GM21447 (cell line): ENCODE data around the gene SLC52A1.
A peak's percentile ranks its signal among the peaks of the same experiment; 100 is the strongest.
"Not testable (repeated sequence)": the region's sequence is repeated elsewhere in the genome, so short reads cannot be mapped to it uniquely, and the experiment has no call there.

Source experiments
- ATAC-seq: cut with Tn5 transposase; IDR thresholded peaks from one replicate; pipeline ENCODE4 v1.9.1; 2021; ENCODE audit not compliant: unreplicated experiment

The SLC52A1 gene

DNA sequence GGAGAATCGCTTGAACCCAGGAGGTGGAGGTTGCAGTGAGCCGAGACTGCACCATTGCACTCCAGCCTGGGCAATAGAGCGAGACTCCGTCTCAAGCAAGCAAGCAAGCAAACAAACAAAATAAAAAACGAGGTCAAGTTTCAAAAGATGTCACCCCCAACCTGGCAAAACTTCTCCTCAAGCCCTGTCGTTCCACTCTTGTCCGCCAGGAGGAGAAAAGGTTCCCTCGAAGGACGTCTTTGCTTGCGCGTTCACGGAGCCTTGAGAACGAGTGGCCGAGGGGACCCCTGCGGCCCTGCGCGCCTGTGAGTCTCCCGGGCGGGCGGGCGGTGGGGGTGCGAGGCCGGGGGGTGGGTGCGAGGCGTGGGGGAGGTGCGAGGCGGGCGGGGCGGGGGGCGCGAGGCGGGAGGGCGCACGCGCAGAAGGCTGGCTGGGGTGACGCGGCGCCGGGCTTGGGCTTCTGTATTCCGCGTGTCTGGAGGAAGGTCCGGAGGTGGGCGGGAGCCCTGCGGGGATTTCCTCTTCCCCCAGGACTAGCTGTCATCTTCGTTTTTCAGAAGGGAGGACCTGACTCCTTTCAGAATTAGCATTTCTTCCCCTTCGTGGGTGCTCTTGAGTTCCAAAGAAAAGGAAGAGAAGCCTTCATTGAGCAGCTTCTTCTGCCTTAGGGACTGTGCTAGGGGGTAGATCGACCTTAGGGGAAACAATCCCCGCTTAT is 3.7 kb downstream of the SLC52A1 start:
- ATAC-seq = peak; percentile 63

DNA sequence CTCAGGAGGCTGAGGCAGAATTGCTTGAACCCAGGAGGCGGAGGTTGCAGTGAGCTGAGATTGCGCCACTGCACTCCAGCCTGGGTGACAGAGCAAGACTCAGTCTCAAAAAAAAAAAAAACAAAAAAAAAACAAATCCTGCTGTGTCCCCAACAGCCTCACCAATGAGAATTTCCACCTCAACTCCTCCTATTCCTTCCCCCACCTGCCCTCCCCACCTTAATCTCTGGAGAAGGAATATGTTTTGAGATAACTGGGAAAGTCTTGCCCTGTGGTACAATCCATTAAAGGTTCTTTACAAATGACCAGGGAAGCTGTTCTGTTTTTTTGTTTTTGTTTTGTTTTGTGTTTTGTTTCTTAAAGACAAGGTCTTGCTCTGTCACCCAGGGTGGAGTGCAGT is 5.1 kb downstream of the SLC52A1 start:
- ATAC-seq = not testable (repeated sequence)

DNA sequence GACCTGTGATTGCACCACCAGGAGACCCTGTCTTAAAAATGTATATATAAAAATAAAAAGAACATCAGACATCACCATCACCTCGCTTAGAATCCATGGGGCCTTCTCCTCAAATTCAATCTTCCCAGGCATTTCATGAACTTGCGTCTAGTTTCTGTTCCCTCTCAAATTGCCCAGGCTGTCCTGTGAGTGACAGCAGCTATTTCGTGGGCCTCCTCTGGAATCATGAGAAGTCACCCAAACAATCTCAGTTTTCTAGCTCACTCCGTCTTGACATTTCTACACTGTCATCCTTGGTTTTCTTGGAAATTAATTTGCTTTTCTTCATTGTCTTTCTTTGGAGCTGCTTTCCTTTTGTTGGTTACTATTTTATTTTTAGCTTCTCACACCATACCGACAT is 7.3 kb downstream of the SLC52A1 start:
- no peak for ATAC-seq

DNA sequence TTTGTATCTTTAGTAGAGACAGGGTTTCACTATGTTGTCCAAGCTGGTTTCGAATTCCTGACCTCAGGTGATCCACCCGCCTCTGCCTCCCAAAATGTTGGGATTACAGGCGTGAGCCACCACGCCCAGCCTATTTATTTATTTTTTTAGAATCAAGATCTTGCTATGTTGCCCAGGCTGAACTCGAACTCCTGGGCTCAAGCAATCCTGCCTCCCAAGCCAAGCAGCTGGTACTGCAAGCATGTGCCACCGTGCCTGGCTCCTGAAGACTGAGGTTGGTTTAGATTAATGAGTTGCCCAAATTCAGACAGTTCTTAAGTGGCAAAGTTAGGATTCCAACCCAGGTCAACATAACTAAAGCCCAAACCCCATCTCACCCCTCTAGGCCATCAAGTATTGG is 7.9 kb downstream of the SLC52A1 start:
- ATAC-seq = no peak

DNA sequence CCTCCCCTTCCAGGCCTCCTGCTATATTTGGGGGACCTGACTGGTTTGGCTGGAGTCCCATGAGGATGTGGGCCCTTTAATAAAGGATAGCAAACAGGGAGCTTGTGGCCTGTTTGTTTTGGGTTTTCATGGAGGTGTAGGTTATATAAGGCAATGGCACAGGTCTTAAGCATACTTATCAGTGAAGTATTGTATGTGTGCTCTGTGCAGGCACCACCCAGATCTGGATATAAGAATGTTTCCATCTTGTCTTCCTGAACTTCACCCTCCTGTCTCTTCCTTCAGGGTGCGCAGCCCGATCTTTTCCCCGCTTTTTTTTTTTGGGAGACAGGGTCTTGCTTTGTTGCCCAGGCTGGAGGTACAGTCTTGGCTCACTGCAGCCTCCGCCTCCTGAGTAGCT is 10.6 kb downstream of the SLC52A1 start:
- no peak for ATAC-seq

DNA sequence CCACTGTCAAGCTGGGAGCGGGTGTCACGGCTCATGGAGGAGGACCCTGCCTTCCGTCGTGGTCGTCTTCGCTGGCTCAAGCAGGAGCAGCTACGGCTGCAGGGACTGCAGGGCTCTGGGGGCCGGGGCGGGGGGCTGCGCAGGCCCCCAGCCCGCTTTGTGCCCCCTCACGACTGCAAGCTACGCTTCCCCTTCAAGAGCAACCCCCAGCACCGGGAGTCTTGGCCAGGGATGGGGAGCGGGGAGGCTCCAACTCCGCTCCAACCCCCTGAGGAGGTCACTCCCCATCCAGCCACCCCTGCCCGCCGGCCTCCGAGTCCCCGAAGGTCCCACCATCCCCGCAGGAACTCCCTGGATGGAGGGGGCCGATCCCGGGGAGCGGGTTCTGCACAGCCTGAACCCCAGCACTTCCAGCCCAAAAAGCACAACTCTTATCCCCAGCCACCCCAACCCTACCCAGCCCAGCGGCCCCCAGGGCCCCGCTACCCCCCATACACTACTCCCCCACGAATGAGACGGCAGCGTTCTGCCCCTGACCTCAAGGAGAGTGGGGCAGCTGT is 11.6 kb downstream of the SLC52A1 start:
- no peak for ATAC-seq

DNA sequence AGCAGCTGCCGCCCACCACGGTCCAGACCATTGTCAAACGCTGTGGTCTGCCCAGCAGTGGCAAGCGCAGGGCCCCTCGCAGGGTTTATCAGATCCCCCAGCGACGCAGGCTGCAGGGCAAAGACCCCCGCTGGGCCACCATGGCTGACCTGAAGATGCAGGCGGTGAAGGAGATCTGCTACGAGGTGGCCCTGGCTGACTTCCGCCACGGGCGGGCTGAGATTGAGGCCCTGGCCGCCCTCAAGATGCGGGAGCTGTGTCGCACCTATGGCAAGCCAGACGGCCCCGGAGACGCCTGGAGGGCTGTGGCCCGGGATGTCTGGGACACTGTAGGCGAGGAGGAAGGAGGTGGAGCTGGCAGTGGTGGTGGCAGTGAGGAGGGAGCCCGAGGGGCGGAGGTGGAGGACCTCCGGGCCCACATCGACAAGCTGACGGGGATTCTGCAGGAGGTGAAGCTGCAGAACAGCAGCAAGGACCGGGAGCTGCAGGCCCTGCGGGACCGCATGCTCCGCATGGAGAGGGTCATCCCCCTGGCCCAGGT is 13.0 kb downstream of the SLC52A1 start:
- ATAC-seq = no peak

DNA sequence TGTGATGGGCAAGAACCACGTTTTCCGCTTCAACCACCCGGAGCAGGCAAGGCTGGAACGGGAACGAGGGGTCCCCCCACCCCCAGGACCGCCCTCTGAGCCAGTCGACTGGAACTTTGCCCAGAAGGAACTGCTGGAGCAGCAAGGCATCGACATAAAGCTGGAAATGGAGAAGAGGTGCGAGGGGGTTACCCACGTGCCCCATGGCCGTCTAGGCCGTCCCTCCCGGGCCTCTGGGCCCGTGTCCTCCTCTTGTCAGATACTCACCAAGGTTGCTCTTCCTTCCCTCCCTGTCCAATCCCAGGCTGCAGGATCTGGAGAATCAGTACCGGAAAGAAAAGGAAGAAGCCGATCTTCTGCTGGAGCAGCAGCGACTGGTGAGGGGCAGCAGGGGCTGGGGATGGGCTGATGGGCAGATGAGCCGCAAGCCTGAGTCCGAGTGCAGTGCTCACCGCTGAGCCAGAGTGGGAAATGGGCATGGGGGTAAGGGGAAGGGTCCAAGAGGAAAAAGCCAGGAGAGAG is 14.7 kb downstream of the SLC52A1 start:
- no peak for ATAC-seq

DNA sequence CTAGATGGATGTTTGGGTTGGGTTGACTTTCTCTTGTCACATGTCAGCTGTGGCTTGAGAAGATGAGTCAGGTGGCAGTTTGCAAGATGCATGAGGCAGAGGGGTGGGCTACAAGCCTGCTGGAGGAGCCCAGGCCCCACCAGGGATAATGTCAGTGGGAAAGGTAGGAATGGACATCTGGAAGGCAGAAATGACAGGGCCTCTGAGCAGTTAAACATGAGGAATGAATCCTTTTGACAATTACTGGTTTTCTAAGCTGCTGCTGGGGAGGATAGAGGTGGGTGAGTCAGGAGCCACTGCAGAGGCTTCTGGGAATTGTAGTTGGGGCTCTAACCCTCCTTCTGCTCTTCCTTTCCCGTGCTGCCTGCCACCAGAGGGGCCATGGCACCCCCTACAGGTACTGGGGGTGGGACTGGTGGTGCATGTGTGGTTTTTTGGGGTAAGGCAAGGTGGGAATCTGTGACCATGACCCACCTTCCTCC is 15.7 kb downstream of the SLC52A1 start:
- no peak for ATAC-seq

DNA sequence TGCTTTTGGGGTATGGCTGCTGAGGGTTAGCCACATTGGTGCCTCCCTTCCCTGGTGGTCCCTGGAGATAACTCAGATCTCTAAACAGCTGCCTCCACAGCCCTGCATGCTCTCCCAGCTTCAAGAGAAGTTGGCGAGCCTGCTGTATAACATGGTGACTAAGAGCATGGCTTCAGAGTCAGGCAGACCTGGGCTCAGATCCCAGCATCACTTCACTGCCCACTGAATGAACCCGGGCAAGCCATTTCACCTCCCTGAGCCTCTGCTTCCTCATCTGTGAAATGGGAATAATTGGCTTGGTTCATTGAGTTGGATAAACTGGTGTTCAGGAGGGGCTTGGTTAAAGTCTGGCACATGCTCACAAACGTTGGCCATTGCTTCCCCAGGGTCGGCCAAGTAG is 20.9 kb downstream of the SLC52A1 start:
- no peak for ATAC-seq

DNA sequence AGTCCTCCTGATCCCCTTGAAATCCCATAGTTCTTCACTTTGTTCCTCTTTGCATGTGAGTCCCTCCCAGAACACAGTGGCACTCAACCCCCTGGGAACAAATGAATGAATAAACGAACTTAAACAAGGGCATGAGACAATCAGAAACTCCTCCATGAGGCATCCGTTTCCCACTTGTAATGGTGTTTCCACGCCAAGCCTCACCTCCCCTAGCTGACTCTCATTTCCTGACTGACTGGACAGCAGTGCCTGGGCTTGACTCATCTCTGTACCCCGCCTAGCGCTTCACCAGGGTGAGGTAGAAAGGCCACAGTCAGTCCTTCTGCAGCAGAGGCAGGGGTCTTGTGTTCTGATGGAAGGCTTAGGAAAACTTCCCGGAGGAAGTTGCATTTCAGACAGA is 23.3 kb downstream of the SLC52A1 start:
- peak; percentile 56 for ATAC-seq

DNA sequence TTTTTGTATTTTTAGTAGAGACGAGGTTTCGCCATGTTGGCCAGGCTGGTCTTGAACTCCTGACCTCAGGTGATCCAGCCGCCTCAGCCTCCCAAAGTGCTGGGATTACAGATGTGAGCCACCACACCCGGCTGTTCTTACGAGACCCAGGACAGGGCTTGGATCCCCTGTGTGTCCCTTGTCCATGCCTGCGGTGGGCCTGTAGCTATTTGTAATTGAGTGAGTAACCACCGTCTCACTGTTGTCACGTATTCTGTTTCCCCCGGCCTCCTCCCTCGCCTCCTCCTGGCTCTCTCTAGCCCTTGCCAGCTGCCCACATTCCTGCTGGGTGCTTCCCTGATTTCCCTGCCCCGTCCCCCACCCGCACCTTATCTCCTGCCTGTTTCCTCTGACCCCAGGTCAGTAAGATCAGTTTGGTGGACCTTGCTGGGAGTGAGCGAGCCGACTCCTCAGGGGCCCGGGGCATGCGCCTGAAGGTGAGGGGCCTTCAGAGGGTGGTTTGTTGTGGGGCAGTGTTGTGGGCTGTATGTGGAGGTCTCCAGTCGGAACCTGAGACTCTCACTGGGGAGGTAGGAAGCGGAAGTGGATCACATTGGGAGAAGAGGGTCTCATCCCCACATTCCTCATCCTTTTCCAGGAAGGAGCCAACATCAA is 31.9 kb downstream of the SLC52A1 start:
- ATAC-seq = no peak

DNA sequence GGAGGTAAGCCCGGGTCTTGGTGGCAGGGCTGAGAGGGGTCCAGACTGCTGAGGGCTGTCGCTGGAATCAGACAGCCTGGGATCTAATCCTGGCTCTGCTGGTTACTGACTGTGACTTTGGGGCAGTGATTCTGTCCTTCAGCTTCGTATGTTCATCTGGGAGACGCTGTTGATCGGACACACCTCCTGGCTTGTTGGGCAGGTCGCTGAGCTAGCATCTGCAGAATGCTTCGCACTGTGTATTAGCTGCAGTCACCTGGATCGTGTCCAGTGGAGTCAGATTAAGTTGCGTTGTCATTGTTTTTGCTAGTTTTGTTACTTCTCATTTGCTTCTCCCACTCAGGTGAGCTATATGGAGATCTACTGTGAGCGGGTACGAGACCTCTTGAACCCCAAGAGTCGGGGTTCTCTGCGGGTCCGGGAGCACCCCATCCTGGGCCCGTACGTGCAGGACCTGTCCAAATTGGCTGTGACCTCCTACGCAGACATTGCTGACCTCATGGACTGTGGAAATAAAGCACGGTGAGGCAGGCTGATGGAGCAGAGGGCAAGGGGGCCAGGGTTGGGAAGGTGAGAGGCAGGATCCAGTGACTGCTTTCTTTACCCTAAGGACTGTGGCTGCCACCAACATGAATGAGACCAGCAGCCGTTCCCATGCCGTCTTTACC is 33.0 kb downstream of the SLC52A1 start:
- no peak for ATAC-seq

DNA sequence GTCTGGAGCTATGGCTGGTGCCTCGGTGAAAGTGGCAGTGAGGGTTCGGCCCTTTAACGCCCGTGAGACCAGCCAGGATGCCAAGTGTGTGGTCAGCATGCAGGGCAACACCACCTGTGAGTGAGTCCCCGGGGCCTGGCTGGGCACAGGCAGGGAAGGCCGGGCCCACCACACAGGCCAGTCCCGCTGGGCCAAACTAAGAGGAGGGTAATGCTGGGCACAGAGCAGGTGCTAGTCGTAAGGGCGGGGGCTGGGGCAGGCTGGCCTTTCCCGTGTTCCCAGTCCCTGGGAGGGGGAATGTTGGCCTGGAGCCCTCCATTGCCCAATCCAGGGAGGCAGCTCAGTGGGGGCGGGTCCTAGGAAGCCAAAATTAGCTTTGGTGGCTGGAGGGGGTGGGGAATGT is 35.0 kb downstream of the SLC52A1 start:
- ATAC-seq = no peak

DNA sequence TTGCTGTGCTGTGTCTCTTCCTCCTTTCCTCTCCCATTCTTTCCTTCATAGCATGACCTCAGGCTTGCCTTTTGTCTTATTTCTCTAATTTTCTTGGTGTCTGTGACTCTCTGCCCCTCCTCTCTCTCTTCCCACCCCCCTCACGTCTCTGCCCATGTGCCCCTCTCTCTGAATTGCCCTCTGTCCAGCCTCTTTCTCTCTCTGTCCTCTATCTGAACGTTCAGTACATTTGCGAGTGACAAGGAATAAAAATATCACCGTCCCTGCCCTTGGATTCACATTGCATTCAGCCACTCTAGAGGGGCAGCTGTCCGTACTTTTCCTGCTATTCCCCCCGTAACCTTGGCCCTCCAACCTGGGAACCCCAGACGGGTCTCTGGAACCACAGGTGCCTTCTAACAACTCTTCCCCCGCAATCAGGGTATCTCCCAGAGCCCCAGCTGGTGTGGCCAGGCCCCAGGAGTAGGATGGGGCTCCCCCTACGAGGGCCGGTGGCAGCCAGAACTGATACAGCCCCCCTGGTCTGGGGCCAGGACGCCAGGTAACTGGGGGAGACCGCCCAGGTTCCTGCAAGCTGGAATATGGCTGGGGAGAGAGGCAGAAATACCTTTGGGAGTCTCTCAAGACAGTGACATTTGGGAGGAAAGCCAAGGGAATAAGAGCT is 35.7 kb downstream of the SLC52A1 start:
- no peak for ATAC-seq

DNA sequence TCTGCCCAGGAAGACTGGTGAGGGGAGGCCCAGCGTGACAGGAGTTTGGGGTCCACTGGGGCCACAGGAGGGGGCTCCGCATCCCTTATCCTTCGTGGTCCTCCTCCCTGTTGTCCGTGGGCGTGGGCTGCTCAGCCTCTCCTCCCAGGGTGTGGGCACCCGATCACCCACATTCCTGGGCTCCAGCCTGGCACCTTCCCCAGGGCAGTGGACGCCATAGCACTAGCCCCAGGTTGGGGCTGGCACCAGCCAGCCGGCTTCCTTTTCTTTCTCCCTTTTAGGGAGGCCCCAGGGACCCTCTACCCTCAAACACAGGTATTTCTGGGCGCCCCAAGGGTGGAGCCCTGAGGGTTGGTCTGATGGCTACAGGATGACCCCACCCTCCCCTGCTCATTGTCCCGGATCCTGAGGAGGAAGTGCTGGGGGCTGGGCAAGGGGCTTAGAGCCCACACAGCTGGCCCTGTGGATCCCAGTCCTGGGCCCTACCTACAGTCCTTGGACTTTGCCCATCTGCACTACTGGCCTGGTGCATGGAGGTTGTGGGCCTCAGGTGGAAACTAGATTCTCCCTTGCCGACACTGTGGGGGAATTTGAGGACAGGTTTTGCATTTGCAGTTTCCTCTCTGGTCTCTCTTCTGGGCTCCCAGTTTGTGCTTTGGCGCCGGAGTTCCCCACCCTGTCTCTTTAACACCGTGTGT is 36.3 kb downstream of the SLC52A1 start:
- no peak for ATAC-seq

DNA sequence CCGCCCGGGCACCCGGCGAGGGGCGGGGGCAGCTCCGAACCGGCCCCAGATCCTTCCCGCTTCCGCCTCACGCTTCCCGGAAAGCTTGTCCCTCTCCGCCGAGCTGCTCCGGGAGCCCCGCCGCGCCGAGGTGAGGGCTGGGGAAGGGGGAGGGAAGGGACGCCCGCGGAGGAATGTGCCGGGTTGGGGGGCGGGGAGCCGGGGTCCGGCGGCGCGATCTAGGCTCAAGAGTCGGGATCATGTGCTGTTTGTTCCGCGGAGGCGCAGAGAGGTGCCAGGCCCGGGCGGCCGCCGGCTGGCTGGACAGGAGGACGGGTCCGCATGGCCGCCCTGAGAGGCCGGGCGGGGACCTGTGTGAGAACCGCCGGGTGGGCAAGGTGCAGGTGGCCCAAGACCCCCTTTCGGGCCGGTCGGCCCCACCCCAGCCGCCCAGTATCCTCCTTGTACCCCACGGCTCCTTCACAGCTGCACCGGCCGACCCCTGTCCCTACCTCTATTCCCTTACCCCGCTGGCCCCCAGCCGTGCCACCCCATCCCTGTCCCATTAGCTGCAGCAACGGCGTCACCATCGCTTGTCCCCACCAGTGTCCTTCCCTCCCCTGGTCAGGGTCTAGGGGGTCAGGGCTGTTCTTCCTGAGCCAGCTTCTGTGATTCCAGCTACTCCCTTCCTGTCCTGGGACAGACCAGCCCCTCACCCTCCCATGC is 37.0 kb downstream of the SLC52A1 start:
- peak; percentile 12 for ATAC-seq

DNA sequence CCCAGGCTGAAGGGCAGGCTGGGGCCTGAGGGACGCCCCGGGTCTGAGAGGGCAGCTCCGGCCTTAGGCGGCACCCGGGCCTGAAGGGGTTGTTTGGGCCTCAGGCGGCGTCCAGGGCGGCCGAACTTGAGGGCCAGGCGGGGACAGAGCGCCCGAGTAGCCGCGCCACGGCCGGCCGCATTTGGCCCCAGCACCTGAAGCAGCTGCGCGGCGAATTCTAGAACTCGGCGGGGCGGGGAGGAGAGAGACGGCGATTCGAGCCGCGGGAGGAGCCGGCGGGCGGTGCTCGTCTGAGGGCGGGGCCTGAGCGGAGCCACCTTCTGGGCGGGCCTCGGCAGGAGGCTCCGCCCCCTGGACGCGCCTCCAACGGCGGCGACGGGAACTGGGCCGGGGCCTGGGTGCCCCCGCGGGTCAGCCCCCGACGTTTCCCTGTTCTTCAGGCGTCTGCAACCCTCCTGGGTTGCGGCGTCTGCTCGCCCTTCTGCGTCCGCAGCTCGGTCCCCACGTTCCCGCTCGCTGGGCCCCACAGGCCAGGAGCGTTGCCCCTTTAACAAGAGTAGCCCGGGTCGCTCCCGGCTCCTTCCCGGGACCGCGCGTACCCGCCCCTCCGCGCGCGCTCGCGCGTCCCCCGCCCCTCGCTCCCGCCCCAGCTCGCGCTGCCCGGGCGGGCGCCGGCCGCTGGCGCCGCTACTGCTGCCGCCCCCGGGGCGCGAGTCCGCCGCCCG is 37.8 kb downstream of the SLC52A1 start, which contains the start of the genes INCA1 and KIF1C:
Gene INCA1 (minus strand): TSS at position 221 of the 725 bp plus-strand sequence. CDS start 3,085 bp downstream, outside the sequence.
Gene KIF1C (plus strand): TSS at position 649 of the 725 bp plus-strand sequence. CDS start 2,297 bp downstream, outside the sequence.
- ATAC-seq = peak; percentile 65
